ENCODE data around the gene TPX2. TPM values are rescaled to one million over a fixed set of nuclear protein-coding genes. Genes with fewer than 3 reads are reported as not detected.

The TPX2 gene
- total and polyA plus RNA-seq, 2 donors (not counting 3 experiments of a cell fraction or from before 2014, with no cell fraction given) = 24.8 to 114 TPM

GRCh38 chr20:31731321-31731717 lies 7.8 kb upstream of the TPX2 start:
- Histone ChIP-seq H3K27me3 (ENCODE audit: control insufficient read depth in 2 of 2, insufficient read depth in 2 of 2, low read length in 2 of 2) (no peaks in the 10 kb centered on the region), H3K79me2 (ENCODE audit: control insufficient read depth, insufficient read depth, low read length) (no peaks in the 10 kb centered on the region), H3K9ac (replicated peaks; ENCODE audit: extremely low read depth, insufficient read depth, low read length) (no peak overlapping the region), H3K4me1 (ENCODE audit: control insufficient read depth, extremely low read depth, insufficient read depth, low read length) (no peaks in the 10 kb centered on the region), H3K4me3 (replicated peaks in 1 of 3; ENCODE audit: insufficient read depth in 1 of 3, low read depth in 1 of 3, low read length in 3 of 3) (no peak overlapping the region), H3K4me2 (ENCODE audit: insufficient read depth, low read length) (no peak overlapping the region), H3K36me3 (ENCODE audit: control insufficient read depth in 2 of 2, extremely low read depth in 1 of 2, insufficient read depth in 2 of 2, low read length in 2 of 2) (no peaks in the 10 kb centered on the region), H3K27ac (ENCODE audit: insufficient read depth, low read depth, low read length) (no peak overlapping the region), H3K9me3 (replicated peaks; ENCODE audit: control insufficient read depth, insufficient read depth, low read length) (no peaks in the 10 kb centered on the region), H2AFZ (ENCODE audit: low read depth, low read length) (no peak overlapping the region), H4K20me1 (replicated peaks; ENCODE audit: control insufficient read depth, extremely low read depth, insufficient read depth, low read length) (no peaks in the 10 kb centered on the region), H3K9me1 (replicated peaks; ENCODE audit: control insufficient read depth, extremely low read depth, insufficient read depth, low read length) (no peaks in the 10 kb centered on the region)
- FAIRE-seq = no peak
- intact Hi-C loops (cut with micrococcal nuclease) (no loop called here), dilution Hi-C loops (cut with MboI; ENCODE audit: extremely low pct_ligation_motif_present, low sequenced_read_pairs) (no loop called here)
- BruUV-seq (replicated peaks) = no TSS peak
- ChIA-PET CTCF (interaction anchor here (1.4 to 2.3 kb wide), 4 partner anchors 9 to 98 kb away, joined by 3 to 10 read pairs (median 7); no protein-coding TSS in a partner anchor), POLR2A (no interaction called here)
- no peak for DNase-seq (ENCODE audit: low read depth, low spot score)
- TF ChIP-seq MAX (IDR thresholded peaks at IDR 0.05; ENCODE audit: insufficient read depth, insufficient read length) (no peak), CTCF (IDR thresholded peaks at IDR 0.05; ENCODE audit: extremely low read depth in 1 of 2, insufficient read depth in 1 of 2, low read depth in 1 of 2, low read length in 2 of 2) (no peak), JUN (IDR thresholded peaks at IDR 0.05; ENCODE audit: borderline replicate concordance, insufficient read depth, insufficient read length, low read depth) (no peak)

GRCh38 chr20:31739550-31739977 lies 474 bp downstream of the TPX2 start:
- Histone ChIP-seq H3K79me2 (ENCODE audit: control insufficient read depth, insufficient read depth, low read length) (peaks cover 53% of the 10 kb centered on the region), H3K36me3 (ENCODE audit: control insufficient read depth in 2 of 2, extremely low read depth in 1 of 2, insufficient read depth in 2 of 2, low read length in 2 of 2) (no peaks in the 10 kb centered on the region), H3K4me3 (replicated peaks in 1 of 3; ENCODE audit: insufficient read depth in 1 of 3, low read depth in 1 of 3, low read length in 3 of 3) (peak overlapping the region; percentile 78 to 99 (median 97)), H3K27me3 (ENCODE audit: control insufficient read depth in 2 of 2, insufficient read depth in 2 of 2, low read length in 2 of 2) (no peaks in the 10 kb centered on the region), H3K27ac (ENCODE audit: insufficient read depth, low read depth, low read length) (peak overlapping the region; percentile 79), H3K4me2 (ENCODE audit: insufficient read depth, low read length) (peak overlapping the region; percentile 93), H3K9me1 (replicated peaks; ENCODE audit: control insufficient read depth, extremely low read depth, insufficient read depth, low read length) (no peaks in the 10 kb centered on the region), H3K4me1 (ENCODE audit: control insufficient read depth, extremely low read depth, insufficient read depth, low read length) (peaks cover 21% of the 10 kb centered on the region), H4K20me1 (replicated peaks; ENCODE audit: control insufficient read depth, extremely low read depth, insufficient read depth, low read length) (no peaks in the 10 kb centered on the region), H3K9ac (replicated peaks; ENCODE audit: extremely low read depth, insufficient read depth, low read length) (peak overlapping the region; percentile 92), H3K9me3 (replicated peaks; ENCODE audit: control insufficient read depth, insufficient read depth, low read length) (no peaks in the 10 kb centered on the region), H2AFZ (ENCODE audit: low read depth, low read length) (peak overlapping the region; percentile 91)
- DNase-seq (ENCODE audit: low read depth, low spot score) = no peak
- TF ChIP-seq MAX (IDR thresholded peaks at IDR 0.05; ENCODE audit: insufficient read depth, insufficient read length) (no peak), JUN (IDR thresholded peaks at IDR 0.05; ENCODE audit: borderline replicate concordance, insufficient read depth, insufficient read length, low read depth) (no peak), CTCF (IDR thresholded peaks at IDR 0.05; ENCODE audit: extremely low read depth in 1 of 2, insufficient read depth in 1 of 2, low read depth in 1 of 2, low read length in 2 of 2) (no peak), MYC (IDR thresholded peaks at IDR 0.05; ENCODE audit: low read depth, low read length) (no peak), POLR2AphosphoS5 (IDR thresholded peaks at IDR 0.05; ENCODE audit: insufficient read depth, low read depth, low read length) (no peak), GATA2 (IDR thresholded peaks at IDR 0.05; ENCODE audit: insufficient read depth, insufficient read length, low read depth, low read length) (no peak)
- TSS peak; percentile 59 for BruUV-seq (replicated peaks)
- no peak for FAIRE-seq
- CTCF ChIA-PET = interaction anchor here (0.7 to 3.7 kb wide), 10 partner anchors 7 to 127 kb away, joined by 3 to 31 read pairs (median 3); no protein-coding TSS in a partner anchor
- intact Hi-C loops (cut with micrococcal nuclease) (no loop called here), dilution Hi-C loops (cut with MboI; ENCODE audit: extremely low pct_ligation_motif_present, low sequenced_read_pairs) (no loop called here)
- POLR2A ChIA-PET = no interaction called here

Measured in endothelial cell of umbilical vein (primary cell).